GM19238 (cell line): Measurements from ENCODE around the gene CCNQ.

Experiments
- DNase-seq: peaks from one replicate; pipeline ENCODE4 v3.0.0; 2011; ENCODE audit warnings: low spot score; ENCODE audit not compliant: insufficient read length

The CCNQ gene

GRCh38 chrX:153596981-153597750 is 1.8 kb downstream of the CCNQ start:
- no peak for DNase-seq

GRCh38 chrX:153595859-153596857 is 2.8 kb downstream of the CCNQ start:
- DNase-seq: no peak

DNA sequence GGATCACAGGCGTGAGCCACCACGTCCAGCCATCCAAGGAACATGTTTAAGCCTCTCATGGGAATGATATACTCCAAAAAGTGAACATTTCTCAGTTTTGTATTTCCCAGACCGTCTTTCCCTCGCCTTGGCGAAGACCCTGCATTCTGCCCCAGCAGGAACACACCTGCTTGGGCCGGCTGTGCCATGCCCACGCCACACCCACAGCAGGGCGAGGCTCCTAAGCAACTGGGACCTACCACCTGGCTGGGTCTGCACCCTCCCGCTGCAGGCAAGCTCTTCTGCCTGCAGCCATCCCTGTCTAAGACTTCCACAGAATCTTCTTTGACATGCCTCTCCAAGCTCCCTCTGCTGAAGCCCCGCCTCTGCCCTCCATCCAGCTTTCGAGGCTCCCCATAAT is 3.6 kb downstream of the CCNQ start:
- DNase-seq: no peak

GRCh38 chrX:153593811-153594500 is 5.0 kb downstream of the CCNQ start:
- DNase-seq: no peak

DNA sequence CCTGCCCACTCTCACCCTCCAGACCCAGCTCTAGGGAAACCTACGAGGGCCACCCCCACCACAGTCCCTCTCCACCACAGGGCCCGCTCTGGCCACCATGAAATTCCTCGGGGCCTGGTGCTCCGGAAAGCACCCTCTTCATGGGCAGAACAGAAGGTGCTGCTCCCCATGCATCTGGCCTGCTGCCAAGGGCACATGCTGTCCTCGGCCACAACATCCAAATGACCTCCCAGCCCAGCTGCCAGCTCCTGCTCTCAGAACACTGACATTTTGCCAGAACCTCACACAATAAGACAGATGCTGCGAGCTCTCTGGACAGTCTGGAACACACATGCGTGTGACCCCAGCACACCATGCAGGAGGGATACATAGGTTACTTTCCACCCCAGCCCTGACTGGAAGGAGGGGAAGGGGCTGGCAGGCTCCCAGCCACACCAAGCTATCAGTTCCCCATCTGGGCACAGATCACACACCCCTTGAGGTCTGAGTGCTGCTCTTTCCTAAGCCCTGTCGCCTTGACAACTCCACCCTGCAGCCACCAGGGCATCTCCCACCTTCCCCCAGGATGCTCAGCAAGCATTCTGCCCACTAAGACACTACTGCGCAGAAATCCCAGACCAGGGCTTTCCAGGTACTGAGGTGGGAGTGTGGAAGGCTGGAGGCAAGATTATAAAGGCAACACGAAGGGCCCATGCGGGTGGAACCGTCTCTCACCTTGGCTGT is 5.8 kb downstream of the CCNQ start:
- no peak for DNase-seq

GRCh38 chrX:153592091-153592833 is 6.7 kb downstream of the CCNQ start:
- DNase-seq: no peak

GRCh38 chrX:153590961-153591956 is 7.7 kb downstream of the CCNQ start:
- DNase-seq: no peak

- no peak for DNase-seq
These were observed 10.0 kb downstream of the CCNQ start for GRCh38 chrX:153588782-153589446.

DNA sequence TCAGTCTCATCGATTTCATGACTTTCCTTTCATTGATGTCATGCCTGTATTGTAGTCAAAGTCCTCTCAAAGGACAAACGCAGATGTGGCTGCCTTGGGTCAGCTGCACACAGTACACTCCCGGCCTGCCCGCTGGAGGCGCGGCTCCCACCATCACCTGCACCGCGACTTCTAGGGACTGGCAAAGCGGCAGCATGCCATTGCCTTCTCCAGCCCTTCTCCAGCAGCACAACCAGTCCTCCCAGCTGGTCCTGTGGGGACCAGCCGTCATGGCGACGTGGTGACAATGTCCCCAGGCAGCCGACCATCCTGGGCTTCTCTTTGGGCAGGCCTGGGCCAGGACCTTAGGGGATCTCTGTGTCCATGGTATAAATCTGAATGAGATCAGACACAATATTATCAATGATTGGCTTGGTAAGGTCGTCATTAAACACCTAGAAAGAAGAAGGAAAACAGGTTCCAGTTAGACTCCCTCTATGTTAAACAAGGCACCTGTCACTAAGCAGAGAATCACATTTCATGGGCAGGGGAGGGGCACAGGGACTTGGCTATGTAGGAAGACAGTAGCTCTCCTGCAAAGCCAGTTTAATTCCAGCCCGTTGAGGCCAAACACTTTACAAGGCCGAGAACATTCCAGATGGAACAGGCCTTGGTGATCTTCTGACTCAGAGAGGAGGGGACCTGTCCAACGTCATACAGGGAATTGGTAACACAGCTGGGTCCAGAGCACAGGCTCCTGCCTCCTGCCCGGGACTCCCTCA is 10.7 kb downstream of the CCNQ start:
- no peak for DNase-seq

DNA sequence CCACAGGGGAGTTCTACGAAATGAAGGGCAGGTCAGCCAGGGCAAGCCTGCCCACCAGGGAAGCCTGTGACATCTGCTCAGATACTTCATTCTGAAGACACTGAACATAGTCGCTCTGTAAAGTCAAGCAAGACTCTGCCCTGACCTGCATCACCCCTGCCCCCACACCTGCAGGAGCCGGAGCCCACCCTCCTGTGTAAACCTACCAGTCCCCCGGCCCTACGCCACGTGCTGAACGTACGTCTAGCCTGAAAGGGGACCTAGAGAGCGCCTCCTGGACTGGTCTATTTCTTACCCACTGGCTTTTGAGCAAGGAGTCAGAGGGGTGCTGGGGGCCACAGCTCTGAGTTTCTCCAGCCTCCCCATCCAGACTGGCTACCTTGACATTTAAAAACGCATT is 11.6 kb downstream of the CCNQ start:
- no peak for DNase-seq

DNA sequence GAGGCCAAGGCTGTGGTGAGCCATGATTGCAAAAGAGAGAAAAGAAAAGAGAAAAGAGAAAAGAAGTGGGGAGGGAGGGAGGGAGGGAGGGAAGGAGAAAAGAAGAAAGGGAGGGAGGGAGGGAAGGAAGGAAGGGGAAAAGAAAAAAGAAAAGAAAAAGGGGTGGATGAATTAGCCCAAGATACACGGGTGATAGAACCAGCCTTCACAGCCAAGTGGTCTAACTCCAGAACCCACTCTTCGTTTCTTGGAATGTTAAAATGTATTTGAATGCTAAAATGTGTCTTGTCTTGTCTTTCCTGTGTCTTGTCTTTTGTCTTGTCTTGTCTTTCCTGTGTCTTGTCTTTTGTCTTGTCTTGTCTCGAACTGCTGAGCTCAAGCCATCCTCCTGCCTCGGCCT is 13.1 kb downstream of the CCNQ start:
- DNase-seq: no peak

- no peak for DNase-seq
These were observed 15.5 kb downstream of the CCNQ start for GRCh38 chrX:153583433-153583832.

DNA sequence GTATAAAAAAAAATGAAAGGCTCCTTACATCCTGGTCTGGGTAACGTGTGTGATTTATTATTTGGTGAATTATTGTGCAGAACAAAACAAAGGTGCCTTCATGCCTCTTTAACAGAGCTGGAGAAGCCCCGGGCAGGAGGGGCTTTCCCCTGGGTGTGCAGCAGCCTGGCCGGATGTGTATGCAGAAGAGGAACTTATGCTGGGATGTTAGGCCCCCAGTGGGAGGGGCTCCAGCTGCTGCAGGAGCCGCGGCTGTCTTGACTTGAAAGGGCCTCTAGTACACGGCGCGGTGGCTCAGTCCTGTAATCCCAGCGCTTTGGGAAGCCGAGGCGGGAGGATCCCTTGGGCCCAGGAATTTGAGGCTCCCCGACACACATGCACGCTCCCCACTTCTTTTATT is 16.0 kb downstream of the CCNQ start:
- DNase-seq: peak; percentile 93

- no peak for DNase-seq
These were observed 18.1 kb downstream of the CCNQ start for GRCh38 chrX:153580700-153581386.

GRCh38 chrX:153578889-153579288 is 20.1 kb downstream of the CCNQ start:
- no peak for DNase-seq

- no peak for DNase-seq
These were observed 20.6 kb downstream of the CCNQ start for GRCh38 chrX:153578200-153578835.

DNA sequence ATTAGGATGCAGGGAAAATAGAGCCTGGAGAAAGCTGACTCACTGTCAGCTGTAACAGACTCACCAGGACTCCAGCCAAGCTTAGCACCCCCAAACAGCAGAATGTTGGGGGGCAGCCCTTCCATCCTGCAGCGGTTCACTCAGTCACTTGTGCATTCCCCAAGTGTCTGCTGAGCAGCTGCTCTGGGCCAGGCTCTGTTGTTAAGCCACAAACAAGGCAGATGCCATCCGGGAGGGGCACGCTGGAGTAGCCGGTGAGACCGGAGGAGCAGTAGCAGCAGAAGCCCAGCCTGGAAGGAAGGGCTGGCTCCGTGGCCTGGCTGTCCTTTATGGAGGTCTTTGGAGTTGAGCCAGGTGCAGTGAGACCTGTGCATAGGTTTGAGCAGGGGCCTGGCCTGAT is 22.0 kb downstream of the CCNQ start:
- no peak for DNase-seq
